Heart right ventricle (tissue), 16 donors: Measurements from ENCODE around the gene HADH. TPM values are rescaled to one million over a fixed set of nuclear protein-coding genes. Genes with fewer than 3 reads are reported as not detected.
A peak's percentile ranks its signal among the peaks of the same experiment; 100 is the strongest.

Experiments used
- ATAC-seq, 8 donors: fragments of 200-7000 bp; cut with Tn5 transposase; one replicate each; pipeline ENCODE4 v1.9.1; 2020; ENCODE audit warnings: mild to moderate bottlenecking in 8 of 8, moderate library complexity in 8 of 8, moderate number of reproducible peaks in 1 of 8
- DNase-seq, 2 donors: peaks; one replicate each; pipeline ENCODE4 v3.0.0-alpha.2; 2020
- H3K27ac ChIP-seq, 10 donors: fragments of 200-600 bp; sonication (generic) in 2 of 10; one replicate each; pipeline versions ENCODE4 v1.5.0 to v1.8.0; 2020 to 2022; ENCODE audit warnings: mild to moderate bottlenecking in 3 of 10
- H3K27me3 ChIP-seq, 7 donors: fragments of 200-600 bp; one replicate each; pipeline ENCODE4 v1.8.0; 2021 to 2022; ENCODE audit warnings: mild to moderate bottlenecking in 2 of 7
- H3K36me3 ChIP-seq, 9 donors: fragments of 200-600 bp; sonication (generic) in 1 of 9; one replicate each; pipeline versions ENCODE4 v1.5.0 to v1.8.0; 2020 to 2022; ENCODE audit warnings: mild to moderate bottlenecking in 2 of 9
- H3K4me1 ChIP-seq, 9 donors: fragments of 200-600 bp; sonication (generic) in 1 of 9; one replicate each; pipeline versions ENCODE4 v1.5.0 to v1.8.0; 2020 to 2022; ENCODE audit warnings: mild to moderate bottlenecking in 4 of 9
- H3K4me3 ChIP-seq, 10 donors: fragments of 200-600 bp; sonication (generic) in 2 of 10; one replicate each; pipeline versions ENCODE4 v1.5.0 to v1.8.0; 2020 to 2022; ENCODE audit warnings: mild to moderate bottlenecking in 7 of 10, moderate library complexity in 2 of 10
- H3K9me3 ChIP-seq, 11 donors: fragments of 200-600 bp in 10 of 11; sonication (generic) in 2 of 11; one replicate each; pipeline versions ENCODE4 v1.5.0 to v1.8.0; 2013 to 2022; ENCODE audit warnings: mild to moderate bottlenecking in 2 of 11, control low read depth in 1 of 11, moderate library complexity in 1 of 11
- WGBS, 2 donors: extraction: QIAGEN DNeasy Blood & Tissue Kit; methylation state at CpG; one replicate each; pipeline ENCODE4 v1.1.7; 2013; ENCODE audit warnings: inconsistent platforms in 1 of 2; 5-methylcytosine and 5-hydroxymethylcytosine counted together
- intact Hi-C, 10 donors: fragments of 100-400 bp; cut with DNase I; formaldehyde crosslinking; loops; one replicate each; pipeline versions ENCODE4 v1.11.1 to v1.14.2; 2022
- polyA plus RNA-seq, 2 donors: library from polyadenylated mRNA; stranded (reverse); fragments of 200-250 nt; gene quantifications; one replicate each; pipeline ENCODE4 v1.2.3, GENCODE V29; 2013
- total RNA-seq, 10 donors: library from RNA; stranded (reverse); fragmentation: NEBNext Ultra II Directional in 3 of 10; extraction: Animal tissue kit (Norgen Biotek cat#: 25700) in 3 of 10; gene quantifications; one replicate each; pipeline versions ENCODE4 v1.2.1 to v1.2.4, GENCODE V29; 2021 to 2023
- TF ChIP-seq, protein P1 (sequence below), 9 donors: fragments of 200-600 bp; sonication (generic) in 2 of 9; IDR thresholded peaks; one replicate each; pipeline versions ENCODE4 v1.5.0 to v1.8.0; 2021 to 2022; ENCODE audit warnings: antibody characterized with exemption in 9 of 9, mild to moderate bottlenecking in 5 of 9, moderate library complexity in 1 of 9
- donor health status: Arrhythmogenic right ventricular cardiomyopathy.
- donor health status: ischemic (EF 13 %, LVEDD 7.1; RV severe dilation, severe dysfunction).
- donor health status: healthy with polysubstance abuse.
- donor health status: DM: no; HTN: yes; CAD: no.
- donor health status: DM: no; HTN: no; CAD: no.
- donor health status: ischemic (EF 25% LVEDD 6.9; RV normal size, moderate dysfunction).
- donor health status: ischemic (EF 25% LVEDD 5.7; RV mildly dilated, moderate dysfunction).
- donor health status: healthy.
- donor health status: DM: yes; HTN: yes; CAD: no.
- donor health status: Ischemic cardiomyopathy.
- donor health status: ischemic (EF 35%, LVEDD 5.7; RV mildly dilated, moderate dysfunction).
- donor health status: nonischemic (EF 11% LVEDD 7.7; RV severe dilation, severe dysfunction).
- donor health status: DM: yes; HTN: yes; CAD: no.
- donor health status: PGD.
- donor health status: ischemic (EF 29% LVEDD 5.4; RV normal size, mild dysfunction).
- donor health status: nonischemic (EF 23%, LVEDD 6.1; RV moderate dilation, normal function).

Gene HADH
- total and polyA plus RNA-seq, 12 donors: 58.2 to 295 (median 235) TPM

DNA sequence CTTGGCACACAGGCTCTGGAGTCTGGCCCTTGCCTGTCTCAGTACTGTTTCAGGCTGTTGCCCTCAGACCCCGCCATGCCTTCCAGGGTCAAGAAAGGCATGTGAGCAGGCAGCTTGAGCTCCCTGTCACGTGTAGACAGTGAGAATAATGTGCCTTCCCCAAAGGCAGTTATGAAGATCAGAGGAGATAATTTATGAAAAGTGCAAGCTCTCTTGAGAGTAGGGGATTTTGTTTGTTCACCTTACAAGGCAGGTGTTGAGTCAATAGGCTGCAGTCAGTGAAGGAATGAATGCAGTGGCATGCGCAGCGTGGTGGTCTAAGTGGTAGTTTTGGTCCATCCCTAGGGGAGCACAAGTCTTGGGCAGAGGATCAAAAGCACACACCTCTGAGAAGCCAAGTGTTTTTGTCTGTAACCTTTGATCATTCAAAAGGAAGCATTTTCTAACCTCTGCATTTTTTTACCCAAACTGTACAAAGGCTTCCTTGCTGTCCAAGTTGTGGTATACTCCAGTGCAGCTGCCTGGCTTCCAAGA is 14.4 kb downstream of the HADH start:
- no peaks in the 10 kb centered on the region for H3K36me3 ChIP-seq
- H3K4me1 ChIP-seq: peaks cover 0 to 77% (median 29%) of the 10 kb centered on the region in 9 donors

DNA sequence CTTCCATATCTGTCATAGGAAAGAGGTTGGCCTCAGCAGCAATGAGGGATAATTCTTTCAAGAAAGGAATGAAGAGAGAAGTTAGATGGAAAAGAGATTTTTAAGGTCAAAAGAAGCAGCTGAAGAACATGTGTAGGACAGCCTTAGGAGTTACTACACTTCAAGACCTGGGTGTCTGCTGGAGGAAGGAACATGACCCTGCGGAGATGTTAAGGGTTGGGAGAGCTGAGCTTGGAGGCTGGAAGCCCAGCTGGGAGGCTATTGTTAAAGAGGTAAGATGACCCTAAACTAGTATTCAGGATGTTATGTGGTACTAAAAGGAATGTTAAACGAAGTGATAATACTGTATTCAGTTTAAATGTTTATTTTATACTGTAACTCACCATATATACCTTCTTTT is 15.0 kb downstream of the HADH start:
- no peaks in the 10 kb centered on the region for H3K27me3 ChIP-seq
- no peaks in the 10 kb centered on the region for H3K9me3 ChIP-seq
- 89 to 93% methylated on average over 2 of the region's 2 CpGs for WGBS, 2 donors
- H3K27ac ChIP-seq: peak overlapping the region in 5 of 10 donors; percentile 8 to 53 (median 15)
- H3K4me1 ChIP-seq: peaks cover 0 to 72% (median 25%) of the 10 kb centered on the region in 9 donors
- H3K36me3 ChIP-seq: no peaks in the 10 kb centered on the region
- TF ChIP-seq, protein P1, sequence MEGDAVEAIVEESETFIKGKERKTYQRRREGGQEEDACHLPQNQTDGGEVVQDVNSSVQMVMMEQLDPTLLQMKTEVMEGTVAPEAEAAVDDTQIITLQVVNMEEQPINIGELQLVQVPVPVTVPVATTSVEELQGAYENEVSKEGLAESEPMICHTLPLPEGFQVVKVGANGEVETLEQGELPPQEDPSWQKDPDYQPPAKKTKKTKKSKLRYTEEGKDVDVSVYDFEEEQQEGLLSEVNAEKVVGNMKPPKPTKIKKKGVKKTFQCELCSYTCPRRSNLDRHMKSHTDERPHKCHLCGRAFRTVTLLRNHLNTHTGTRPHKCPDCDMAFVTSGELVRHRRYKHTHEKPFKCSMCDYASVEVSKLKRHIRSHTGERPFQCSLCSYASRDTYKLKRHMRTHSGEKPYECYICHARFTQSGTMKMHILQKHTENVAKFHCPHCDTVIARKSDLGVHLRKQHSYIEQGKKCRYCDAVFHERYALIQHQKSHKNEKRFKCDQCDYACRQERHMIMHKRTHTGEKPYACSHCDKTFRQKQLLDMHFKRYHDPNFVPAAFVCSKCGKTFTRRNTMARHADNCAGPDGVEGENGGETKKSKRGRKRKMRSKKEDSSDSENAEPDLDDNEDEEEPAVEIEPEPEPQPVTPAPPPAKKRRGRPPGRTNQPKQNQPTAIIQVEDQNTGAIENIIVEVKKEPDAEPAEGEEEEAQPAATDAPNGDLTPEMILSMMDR (IDR thresholded peaks at IDR 0.05): no peak
- no peak for DNase-seq
- ATAC-seq: no peak
- no peak overlapping the region for H3K4me3 ChIP-seq
- intact Hi-C loops: no loop called here

More for the DNA sequence above, 14.4 kb downstream of the HADH start:
- DNase-seq (no peak), ATAC-seq (peak in 2 of 8 donors; percentile 34 to 43)
- H3K9me3 ChIP-seq: no peaks in the 10 kb centered on the region
- intact Hi-C loops: no loop called here
- no peaks in the 10 kb centered on the region for H3K27me3 ChIP-seq
- H3K4me3 ChIP-seq: no peak overlapping the region
- peak overlapping the region in 7 of 10 donors; percentile 4 to 53 (median 13) for H3K27ac ChIP-seq
- TF ChIP-seq, protein P1 (IDR thresholded peaks at IDR 0.05): no peak
- 84% methylated on average over 4 of the region's 4 CpGs for WGBS, 2 donors

DNA sequence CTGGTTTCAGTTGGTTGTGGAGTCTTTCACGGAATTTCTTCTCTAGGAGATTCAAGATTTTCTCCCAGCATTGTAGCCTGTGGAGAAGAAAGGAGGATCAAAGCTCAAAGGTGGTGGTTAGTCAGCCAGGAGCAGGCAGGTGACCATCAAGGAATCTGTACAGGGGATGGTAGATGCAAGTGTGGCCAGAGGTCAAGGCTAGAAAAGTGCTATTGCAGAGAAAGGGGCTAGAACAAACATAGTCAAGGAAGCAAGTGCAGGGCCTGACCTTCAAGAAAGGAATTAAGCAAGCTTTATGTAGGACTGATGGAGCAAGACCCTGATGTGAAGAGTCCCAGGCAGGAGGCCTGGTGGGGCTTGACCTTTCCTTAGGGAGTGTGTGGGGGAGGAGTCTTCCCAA is 16.1 kb downstream of the HADH start:
- WGBS, 2 donors: 93 to 100% methylated on average over 1 of the region's 1 CpG
- intact Hi-C loops: no loop called here
- Histone ChIP-seq H3K4me1 (peaks cover 0 to 61% (median 20%) of the 10 kb centered on the region in 9 donors), H3K4me3 (no peak overlapping the region), H3K36me3 (peaks cover 0 to 12% (median 3%) of the 10 kb centered on the region in 9 donors), H3K27me3 (no peaks in the 10 kb centered on the region), H3K9me3 (no peaks in the 10 kb centered on the region), H3K27ac (peak overlapping the region in 5 of 10 donors; percentile 6 to 49 (median 25))
- ATAC-seq (peak in 2 of 8 donors; percentile 4 to 8), DNase-seq (no peak)
- TF ChIP-seq, protein P1 (IDR thresholded peaks at IDR 0.05): no peak

DNA sequence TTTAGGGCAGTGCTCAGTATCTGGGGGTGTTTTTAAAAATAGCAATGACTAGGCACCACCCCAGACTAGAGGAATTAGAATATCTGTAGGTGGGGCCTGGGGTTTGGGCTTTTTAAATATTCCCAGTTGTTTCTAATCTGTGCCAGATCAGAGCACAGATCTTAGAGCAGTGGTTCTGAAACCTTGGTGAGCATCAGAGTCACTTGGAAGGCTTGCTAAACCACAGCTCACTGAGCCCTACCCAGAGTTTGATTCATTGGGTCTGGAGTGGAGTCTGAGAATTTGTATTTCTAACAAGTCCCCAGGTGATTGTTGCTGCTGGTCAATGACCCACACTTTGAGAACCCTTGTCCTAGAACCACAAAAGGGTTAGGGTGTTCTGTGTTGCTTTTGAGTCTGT is 16.7 kb downstream of the HADH start:
- Histone ChIP-seq H3K9me3 (no peaks in the 10 kb centered on the region), H3K4me1 (peaks cover 0 to 55% (median 20%) of the 10 kb centered on the region in 9 donors), H3K27me3 (no peaks in the 10 kb centered on the region), H3K4me3 (no peak overlapping the region), H3K36me3 (peaks cover 0 to 17% (median 5%) of the 10 kb centered on the region in 9 donors), H3K27ac (peak overlapping the region in 5 of 10 donors; percentile 12 to 49 (median 38))
- TF ChIP-seq, protein P1 (IDR thresholded peaks at IDR 0.05): no peak
- intact Hi-C loops: no loop called here
- ATAC-seq (peak in 2 of 8 donors; percentile 22 to 44), DNase-seq (no peak)
